GM11168 (cell line): ENCODE measurements around the gene IZUMO2.

Experiments used
- in situ Hi-C: fragments of 300-500 bp; cut with MboI; formaldehyde crosslinking; loops from one replicate; pipeline ENCODE4 v1.12.0; 2022; ENCODE audit warnings: low sequenced_read_pairs; ENCODE audit not compliant: unreplicated experiment

IZUMO2 gene

DNA sequence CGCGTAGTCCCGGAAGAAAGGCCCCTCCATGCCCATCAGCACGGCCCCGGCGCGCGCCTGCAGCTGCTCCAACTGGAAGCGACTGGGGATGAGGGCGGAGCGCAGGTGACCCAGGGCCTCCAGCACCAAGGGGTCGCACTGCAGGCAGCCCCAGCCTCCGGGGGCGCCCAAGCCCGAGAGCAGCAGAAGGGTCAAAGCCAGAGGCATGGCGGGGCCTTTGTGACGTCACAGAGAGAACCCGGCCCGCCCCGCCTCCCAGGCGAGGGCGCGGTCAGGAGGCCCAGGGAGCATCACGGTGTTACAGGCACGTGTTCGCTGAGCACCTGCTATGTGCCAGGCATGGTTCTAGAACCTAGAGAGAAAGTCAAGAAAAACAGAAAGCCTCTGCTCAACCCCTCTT, at the start of gene IZUMO2:
Gene IZUMO2 (minus strand): TSS at position 294 of the 400 bp plus-strand sequence. CDS start 87 bp downstream, at position 207.
- in situ Hi-C loops: no loop called here

DNA sequence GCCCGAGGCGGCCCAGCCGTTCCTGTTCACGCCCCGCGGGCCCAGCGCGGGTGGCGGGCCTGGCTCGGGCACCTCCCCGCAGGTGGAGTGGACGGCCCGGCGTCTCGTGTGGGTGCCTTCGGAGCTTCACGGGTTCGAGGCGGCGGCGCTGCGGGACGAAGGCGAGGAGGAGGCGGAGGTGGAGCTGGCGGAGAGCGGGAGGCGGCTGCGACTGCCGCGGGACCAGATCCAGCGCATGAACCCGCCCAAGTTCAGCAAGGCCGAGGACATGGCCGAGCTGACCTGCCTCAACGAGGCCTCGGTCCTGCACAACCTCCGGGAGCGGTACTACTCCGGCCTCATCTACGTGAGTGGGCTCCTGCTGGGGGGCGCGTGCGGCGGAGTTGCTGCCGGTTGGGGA, 47.3 kb upstream of the IZUMO2 start:
- in situ Hi-C loops: no loop called here

DNA sequence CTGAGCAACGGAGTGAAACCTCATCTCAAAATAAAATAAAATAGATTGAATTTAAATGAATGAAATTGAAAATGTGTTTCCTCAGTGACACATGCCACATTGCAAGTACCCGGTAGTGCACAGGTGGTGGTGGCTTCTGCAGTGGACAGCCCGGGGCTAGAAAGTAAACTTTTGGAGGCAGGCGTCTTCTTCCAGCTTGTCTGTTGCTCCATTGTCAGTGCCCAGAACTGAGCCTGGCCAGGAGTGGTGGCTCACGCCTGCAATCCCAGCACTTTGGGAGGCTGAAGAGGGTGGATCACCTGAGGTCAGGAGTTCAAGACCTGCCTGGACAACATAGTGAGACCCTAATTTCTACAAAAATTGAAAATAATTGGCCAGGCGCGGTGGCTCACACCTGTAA, 46.0 kb upstream of the IZUMO2 start:
- in situ Hi-C loops: no loop called here

DNA sequence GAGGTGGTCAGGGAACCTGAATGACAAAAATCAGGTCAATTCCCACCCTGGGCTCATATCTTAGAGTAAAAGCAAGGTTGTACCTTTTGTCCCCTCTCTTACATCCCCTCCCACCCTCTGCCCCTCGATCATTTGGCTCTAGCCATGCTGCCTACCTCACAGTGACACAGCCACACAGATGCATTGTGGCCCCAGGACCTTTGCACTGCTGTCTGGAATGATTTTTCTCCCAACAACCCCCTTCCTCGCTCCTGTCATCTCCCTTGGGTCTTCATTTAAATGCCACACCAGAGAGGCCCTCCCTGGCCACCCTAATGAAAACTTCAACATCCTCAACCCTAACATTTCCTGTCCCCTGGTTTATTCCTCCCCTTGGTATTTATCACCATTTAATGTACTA, 44.6 kb upstream of the IZUMO2 start:
- in situ Hi-C loops: no loop called here

DNA sequence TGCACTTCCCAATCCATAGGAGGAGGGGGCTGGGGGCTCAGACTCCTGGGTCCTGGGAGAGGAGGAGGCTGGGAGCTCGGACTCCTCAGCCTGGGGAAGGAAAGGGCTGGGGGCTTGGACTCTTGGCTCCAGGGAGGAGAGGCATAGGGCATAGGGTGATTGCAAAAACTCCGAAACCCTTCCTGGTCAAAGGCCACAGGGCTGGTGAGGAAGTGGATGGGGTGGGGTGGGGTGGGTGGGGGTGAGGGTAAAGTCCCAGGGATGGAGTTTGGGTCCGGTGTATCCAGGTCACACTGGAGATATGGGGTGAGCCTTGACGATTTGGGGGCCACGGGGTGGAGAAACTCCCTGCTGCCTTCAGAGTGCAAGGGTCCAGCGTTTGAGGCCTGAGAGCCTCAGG, 43.1 kb upstream of the IZUMO2 start:
- in situ Hi-C loops: no loop called here

DNA sequence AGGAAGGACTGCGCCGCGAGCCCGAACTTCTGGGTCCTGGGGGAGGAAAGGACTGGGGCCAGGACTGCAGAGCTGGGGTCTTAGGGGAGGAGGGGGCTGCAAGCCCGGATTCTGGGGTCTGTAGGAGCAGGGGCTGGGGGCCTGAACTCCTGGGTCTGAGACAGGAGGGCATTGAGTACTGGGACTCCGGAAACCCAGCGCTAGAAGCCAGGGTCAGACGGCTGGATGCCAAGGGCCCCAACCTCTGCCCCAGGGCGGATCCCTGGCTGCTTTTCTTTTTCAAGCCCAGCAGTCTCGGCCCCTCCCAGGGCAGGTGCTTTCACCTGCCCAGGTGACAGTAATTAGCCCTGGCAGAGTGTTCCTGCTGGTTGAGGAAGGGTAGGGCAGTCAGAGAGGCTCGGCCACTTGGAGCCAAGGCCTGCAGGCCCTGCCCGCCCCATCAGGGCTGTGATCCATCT, 42.6 kb upstream of the IZUMO2 start:
- in situ Hi-C loops: no loop called here

DNA sequence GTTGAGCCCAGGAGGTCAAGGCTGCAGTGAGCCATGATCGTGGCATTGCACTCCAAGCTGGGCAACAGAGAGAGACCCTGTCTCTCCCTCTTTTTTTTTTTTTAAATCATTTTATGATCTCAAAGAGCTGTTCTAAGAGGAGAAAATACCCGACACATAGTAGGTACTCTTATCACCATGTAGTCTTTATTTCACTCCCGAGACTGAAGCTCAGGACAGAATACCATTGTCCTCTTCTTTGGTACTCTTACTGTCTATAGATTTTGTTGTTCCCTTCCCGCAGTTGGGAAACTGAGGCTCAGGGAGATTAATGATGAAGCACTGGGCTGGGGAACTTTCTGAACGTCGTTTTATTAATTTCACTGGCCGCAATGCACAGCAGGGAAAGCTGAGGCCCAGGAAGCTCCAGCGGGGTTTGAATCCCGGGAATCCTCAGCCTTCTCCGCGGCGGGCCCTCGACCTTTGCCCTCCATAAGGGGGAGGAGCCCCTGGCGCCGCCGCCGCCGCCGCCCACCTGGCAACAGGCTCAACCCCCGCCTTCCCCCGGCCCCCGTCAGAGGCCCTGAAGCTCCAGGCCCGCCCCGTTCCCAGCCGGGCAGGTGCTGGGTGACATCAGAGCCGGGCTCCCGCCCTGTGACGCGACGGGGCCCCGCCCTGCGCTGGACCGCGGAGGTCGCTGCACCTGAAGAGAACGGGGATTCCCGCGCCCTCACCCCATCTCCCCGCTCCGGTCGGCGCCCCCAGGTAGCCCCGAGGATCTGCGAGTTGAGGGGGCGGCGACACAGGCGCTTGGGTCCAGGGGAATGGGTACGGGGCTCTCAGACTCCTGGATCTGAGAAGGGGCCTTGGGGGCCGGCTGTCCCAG, 42.0 kb upstream of the IZUMO2 start:
- in situ Hi-C loops: no loop called here

DNA sequence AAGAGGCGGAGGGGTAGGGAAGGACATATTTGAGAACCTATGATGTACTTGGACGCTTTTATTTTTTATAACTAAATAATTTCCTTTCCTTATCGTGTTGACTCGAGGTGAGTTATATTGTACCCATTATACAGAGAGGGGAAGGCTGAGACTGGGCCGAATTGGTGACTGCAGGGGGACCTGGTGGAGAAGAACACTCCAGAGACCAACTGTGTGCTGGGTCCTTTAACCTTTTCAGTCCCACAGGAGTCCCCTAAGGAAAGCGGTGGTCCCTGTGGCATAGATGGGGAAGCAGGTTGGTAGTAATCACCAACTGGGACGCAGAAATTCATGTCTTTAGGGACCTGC, 41.0 kb upstream of the IZUMO2 start:
- in situ Hi-C loops: no loop called here

DNA sequence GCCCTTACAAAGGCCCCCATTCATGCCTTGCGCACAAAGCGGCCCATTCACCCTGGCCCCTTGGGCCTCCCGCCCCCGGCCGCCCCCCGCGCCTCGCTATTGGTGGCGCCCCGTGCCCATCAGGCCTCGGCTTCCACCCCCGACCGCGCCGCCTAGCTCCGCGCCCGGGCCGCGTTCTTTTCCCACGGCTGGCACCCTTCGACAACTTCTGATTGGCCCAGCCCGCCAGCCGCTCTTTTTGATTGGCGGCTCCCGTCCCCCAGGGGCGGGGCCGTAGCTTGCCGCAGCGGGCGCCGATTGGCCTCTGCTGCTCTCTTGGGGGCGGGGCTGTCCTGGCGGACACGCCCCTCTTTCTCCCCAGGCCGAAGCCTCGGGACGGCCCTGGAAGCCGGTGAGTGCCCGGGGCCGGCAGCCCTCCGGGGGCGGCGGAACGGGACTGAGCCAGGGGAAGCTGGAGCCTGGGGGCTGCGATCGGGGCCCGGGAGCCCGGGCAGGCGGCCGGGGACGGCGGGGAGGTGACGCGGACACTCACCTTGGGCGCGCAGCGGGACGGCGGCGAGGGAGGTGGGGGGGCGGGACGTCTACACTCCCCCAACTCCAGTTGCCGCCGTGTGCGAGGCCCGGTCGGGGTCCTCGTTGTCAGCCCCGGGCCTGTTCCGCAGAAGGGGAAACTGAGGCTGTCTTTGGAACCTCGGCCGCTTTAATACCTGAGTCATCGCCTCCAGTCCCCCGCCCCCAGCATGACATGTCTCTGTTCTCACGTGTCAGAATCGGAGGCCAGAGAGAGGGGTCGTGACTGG, 40.4 kb upstream of the IZUMO2 start, which contains the start of gene MYH14:
Gene MYH14 (plus strand): TSS at position 342 of the 800 bp plus-strand sequence. CDS start 6,744 bp downstream, outside the sequence.
- in situ Hi-C loops: no loop called here

DNA sequence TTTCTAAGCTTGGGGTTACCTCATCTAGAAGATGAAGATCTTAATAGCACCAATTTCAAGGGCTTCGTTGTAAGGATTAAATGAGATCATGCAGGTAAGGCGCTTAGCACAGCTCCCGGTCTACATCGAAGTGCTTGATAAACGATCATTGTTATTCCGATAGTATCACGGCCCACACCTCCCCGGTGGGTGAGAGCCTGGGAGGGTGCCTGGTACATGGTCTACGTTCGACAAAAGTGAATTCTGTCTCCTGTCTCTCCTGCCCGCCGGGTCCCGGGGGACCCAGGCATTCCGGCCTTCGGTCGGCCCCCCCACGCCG, 39.8 kb upstream of the IZUMO2 start:
- in situ Hi-C loops: no loop called here

DNA sequence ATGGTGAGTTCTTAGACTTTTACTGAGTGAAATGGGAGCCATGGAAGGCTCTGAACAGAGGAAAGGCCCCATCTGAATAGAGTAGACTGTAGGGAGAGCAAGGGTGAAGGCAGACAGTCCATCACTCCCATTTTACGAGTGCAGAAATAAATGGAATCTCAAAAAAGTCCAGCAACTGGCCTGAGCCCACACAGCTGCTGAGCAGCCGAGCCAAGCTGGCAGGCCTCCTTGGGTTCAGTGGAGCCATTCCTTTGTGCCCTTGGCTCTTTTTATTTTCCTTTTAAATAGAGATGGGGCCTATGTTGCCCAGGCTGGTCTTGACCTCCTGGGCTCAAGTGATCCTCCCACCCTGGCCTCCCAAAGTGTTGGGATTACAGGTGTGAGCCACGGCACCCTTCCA, 39.3 kb upstream of the IZUMO2 start:
- in situ Hi-C loops: no loop called here

DNA sequence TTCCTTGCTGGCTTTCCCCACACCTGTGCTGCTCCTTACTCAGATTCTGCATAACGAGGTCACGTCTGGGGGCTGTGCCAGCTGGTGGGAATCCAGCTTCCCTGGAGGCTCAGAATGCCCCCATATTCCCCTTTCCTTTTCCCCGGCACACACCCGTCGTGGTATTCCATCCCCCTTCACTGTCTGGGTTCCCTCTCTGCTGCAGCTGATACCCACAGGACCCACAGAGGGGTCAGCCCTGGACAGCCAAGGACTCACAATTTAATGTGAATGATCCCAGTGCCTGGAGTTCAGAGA, 36.1 kb upstream of the IZUMO2 start:
- in situ Hi-C loops: no loop called here

DNA sequence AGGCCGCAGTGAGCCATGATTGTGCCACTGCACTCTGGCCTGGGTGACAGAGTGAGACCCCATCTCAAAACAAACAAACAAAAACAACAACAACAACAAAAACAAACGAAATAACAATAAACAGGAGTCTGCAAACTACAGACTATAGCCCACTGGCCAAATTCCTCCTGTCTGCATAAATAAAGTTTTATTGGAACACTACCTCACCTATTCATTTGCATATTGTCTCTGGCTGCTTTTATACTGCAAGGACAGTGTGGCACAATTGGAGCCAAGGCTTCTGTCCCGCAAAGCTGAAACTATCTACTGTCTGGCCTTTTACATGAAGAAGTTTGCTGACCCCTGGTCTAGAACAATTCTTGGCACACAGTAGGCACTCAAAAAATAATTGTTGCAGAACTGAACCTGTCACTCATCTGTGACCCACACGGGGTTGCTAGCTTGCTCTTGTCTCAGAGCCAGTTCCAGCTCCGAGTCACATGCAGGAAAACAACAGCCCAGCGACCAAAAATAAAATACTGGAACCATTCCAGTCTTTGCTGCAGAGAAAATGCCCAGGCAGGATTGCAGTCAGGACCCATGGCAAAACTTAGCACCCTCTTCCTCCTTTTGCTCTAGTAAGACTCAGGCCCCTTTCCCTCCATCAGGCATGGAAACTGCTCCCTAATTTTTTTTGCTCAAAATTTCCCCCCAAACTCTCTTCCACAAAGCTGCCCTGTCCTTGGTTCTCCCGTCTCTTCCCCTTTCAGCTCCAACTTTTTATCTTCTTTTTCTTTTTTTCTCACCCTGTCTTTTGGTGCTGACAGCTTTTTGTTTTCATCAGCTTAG, 35.6 kb upstream of the IZUMO2 start:
- in situ Hi-C loops: no loop called here

DNA sequence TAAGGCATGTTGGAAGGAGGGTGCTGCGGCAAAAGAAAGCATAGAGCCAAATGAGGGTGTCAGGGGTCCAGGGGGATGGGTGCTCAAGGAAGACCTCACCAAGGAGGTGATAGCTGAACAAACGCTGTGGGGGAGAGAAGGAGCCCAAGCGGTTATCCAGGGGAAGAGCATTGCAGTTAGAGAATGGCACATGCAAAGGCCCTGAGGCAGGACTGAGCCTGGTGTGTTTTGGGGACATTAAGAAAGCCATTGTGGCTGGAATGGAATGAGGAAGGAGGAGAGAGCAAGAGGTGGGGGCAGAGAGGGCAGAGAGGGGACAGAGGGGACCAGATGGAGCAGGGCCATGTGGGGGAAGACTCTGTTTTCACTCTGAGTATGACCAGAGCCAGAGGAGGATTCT, 34.3 kb upstream of the IZUMO2 start:
- in situ Hi-C loops: no loop called here

DNA sequence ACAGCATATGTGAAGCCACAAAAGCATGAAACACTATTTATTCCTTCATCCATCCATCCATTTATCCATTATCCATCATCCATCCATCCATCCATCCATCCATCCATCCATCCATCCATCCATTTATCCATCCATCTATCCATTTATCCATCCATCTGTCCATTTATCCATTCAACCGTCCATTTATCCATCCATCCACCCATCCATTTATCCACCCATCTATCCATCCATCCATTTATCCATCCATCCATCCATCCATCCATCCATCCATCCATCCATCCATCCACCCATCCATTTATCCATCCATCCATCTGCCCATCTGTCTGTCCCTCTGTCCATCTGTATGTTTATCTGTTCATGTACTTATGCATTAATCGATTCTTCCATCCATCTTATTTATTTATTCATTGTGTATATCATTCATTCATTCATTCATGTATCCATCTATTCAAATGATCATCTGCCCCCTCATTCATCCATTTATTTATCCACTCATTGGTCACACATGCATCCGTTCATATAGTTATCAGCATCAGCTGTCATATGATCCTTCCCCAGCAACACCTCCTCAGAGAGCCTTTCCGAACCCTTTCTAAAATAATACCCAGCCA, 33.3 kb upstream of the IZUMO2 start:
- in situ Hi-C loops: no loop called here

DNA sequence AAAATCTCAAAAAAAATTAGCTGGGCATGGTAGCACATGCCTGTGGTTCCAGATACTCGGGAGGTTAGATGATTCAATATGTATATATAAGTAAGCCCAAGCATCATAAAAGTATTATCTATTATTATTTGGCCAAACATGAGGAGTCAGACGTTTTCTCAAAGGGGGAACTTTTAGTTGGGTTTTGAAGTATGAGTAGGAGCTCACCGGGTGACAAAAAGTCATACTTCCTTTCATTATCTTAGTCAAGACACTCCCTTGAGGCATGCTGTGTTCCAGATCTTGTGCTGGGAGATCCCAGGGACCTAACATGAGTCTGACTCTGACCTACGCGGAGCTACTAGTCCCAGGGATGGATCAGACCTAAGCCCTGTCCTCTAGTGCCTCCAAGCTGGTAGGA, 32.1 kb upstream of the IZUMO2 start:
- in situ Hi-C loops: no loop called here

DNA sequence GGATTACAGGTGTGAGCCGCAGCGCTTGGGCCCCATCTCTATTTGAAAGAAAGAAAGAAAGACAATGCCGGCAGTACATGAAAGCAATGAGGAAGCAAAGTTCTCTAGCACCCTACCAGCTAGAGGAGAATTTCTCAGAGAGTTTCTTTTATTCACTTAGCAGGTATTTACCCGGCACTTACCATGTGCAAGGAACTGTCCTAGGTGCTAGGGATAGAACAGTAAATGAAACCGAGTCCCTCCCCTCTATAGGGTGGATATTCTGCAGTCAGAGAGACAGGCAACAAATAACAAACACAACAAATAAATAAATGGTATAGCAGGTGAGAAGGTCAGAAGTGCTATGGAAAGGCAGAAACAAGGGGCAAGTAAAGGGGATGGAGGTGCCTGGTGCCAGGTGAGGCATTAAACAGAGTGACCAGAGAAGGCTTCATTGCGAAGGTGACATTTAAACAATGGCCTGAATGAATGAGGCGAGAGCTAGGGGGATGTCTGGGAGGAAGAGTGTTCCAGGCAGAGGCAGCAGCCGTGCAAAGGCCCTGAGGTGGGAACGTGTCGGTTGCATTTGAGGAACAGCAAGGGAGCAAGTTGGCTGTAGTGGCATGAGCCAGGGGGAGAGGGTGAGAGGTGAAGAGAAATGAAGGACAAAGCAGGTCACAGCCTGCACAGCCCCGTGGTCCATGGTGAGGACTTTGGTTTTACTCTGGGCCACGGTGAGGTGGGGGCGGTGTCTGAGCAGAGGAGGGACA, 29.6 kb upstream of the IZUMO2 start:
- in situ Hi-C loops: no loop called here

DNA sequence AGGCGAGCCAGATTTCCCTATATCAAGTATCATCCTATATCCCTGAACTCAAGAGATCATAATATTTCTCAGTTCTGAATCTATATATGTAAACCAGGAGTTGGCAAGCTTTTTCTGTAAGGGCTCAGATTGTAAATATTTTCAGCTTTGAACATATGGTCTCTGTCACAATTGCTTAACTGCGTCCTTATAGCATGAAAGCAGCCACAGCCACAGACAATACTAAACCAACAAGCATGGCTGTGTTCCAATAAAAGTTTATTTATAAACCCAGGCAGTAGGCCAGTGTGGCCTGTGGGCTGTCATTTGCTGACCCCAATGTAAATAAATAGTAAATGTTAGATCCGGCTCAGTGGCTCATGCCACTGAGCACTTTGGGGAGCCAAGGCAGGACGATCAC, 28.1 kb upstream of the IZUMO2 start:
- in situ Hi-C loops: no loop called here

DNA sequence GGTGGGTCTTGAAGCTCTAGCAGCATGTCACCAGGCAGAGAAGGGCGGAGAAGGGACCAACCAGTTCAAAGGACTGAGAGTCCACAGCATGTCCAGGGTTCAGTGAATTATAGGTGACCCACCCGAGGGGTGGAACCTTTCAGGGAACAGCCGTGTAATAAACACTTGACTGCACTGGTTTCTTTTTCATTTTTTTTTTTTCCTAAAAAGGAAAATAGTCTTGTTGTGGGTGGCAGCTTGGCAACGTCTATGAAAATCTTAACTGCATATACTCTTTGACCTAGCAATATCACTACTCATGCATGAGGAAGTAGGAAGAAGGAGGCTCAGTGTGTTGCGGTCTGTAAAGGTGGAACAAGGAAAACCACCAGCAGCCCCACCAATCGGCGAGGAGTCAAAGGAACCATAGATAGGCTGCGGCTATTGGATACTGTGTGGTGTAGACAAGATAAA, 27.4 kb upstream of the IZUMO2 start:
- in situ Hi-C loops: no loop called here

DNA sequence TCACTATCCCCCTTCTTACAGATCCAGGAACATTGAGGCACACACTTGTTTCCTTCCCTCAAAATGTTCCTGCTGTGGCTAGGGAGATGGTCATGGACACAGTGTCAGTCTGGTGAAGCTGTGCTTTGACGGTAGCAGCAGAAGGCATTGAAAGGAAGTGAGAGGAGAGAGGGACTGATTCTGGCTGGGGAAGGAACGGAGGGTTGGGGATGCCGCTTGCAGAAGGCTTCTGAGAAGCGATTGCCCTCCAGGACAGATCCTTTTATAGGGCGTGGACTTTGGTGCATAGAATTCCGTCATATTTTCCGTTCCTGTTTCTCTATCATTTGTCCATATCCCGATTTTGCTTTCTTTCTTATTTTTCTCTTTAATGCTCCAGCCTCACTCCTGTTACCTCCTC, 26.2 kb upstream of the IZUMO2 start:
- in situ Hi-C loops: no loop called here
